Gastroesophageal sphincter (tissue), 3 donors: ENCODE results near the gene PRR36.

ENCODE experiments used
- EP300 ChIP-seq: sonication (generic); formaldehyde crosslinking; IDR thresholded peaks from one replicate; pipeline ENCODE4 v1.6.1; 2017; ENCODE audit warnings: antibody characterized with exemption, mild to moderate bottlenecking
- POLR2A ChIP-seq, 2 donors: fragments of 450-650 bp; IDR thresholded peaks; one replicate each; pipeline ENCODE4 v1.6.1; 2017; ENCODE audit warnings: antibody characterized with exemption in 2 of 2, mild to moderate bottlenecking in 2 of 2, moderate library complexity in 1 of 2
- POLR2AphosphoS5 ChIP-seq: sonication (generic); formaldehyde crosslinking; IDR thresholded peaks from one replicate; pipeline ENCODE4 v1.6.1; 2017; ENCODE audit warnings: antibody characterized with exemption
- TF ChIP-seq, protein P1 (sequence below), 4 experiments: fragments of 200-600 bp in 2 of 4; fragments of 450-650 bp in 2 of 4; sonication (generic) in 1 of 4; IDR thresholded peaks; one replicate each; pipeline ENCODE4 v1.5.1; 2017 to 2019; ENCODE audit warnings: antibody characterized with exemption in 4 of 4, mild to moderate bottlenecking in 2 of 4, moderate library complexity in 2 of 4

DNA sequence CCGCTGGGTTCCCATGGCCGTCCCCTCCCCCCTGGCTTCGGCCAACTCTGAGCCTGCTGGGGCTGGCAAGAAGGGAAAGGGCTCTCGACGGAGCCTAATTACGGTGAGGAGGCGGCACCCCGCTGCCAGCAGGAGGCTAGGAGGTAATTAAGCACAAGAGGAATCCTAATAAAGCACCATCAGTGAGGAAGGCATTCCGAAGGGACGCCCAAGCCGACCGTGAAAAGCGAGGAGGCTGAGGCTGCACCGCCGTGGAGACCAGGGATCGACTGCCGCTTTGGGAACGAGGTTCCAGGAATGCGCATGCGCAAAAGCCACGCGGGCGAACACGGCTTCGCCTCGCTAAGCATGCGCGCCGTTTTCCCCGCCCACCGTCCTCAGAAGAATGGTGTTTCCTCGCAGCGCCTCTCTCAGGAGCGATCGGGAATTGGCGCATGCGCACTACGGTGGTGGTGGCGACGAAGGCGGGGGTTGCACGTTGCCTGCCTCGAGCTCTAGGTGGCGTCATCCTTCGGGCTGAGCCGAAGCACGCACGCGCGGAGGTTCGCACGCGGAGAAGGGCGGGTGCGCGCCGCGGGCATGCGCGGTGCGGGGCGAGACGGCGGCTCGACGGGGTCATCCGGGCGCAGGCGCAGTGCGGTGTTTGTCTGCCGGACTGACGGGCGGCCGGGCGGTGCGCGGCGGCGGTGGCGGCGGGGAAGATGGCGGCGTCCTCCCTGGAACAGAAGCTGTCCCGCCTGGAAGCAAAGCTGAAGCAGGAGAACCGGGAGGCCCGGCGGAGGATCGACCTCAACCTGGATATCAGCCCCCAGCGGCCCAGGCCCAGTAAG, 29.3 kb upstream of the PRR36 start, which contains the start of gene MAP2K7:
- TF ChIP-seq, protein P1, sequence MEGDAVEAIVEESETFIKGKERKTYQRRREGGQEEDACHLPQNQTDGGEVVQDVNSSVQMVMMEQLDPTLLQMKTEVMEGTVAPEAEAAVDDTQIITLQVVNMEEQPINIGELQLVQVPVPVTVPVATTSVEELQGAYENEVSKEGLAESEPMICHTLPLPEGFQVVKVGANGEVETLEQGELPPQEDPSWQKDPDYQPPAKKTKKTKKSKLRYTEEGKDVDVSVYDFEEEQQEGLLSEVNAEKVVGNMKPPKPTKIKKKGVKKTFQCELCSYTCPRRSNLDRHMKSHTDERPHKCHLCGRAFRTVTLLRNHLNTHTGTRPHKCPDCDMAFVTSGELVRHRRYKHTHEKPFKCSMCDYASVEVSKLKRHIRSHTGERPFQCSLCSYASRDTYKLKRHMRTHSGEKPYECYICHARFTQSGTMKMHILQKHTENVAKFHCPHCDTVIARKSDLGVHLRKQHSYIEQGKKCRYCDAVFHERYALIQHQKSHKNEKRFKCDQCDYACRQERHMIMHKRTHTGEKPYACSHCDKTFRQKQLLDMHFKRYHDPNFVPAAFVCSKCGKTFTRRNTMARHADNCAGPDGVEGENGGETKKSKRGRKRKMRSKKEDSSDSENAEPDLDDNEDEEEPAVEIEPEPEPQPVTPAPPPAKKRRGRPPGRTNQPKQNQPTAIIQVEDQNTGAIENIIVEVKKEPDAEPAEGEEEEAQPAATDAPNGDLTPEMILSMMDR (IDR thresholded peaks at IDR 0.05) = peak in 3 of 4 experiments; percentile 41 to 76 (median 47)
- TF ChIP-seq POLR2AphosphoS5 (peak; percentile 77), POLR2A (IDR thresholded peaks at IDR 0.05) (peak; percentile 78 to 83), EP300 (no peak)
